HG02970 (cell line): ENCODE data around the gene TEK.
"Not testable (repeated sequence)": the region's sequence is repeated elsewhere in the genome, so short reads cannot be mapped to it uniquely, and the experiment has no call there.

Experiments used
- ATAC-seq: cut with Tn5 transposase; IDR thresholded peaks from one replicate; pipeline ENCODE4 v1.9.1; 2021; ENCODE audit warnings: mild to moderate bottlenecking, moderate library complexity, moderate number of reproducible peaks; ENCODE audit not compliant: unreplicated experiment, low FRiP score

TEK gene

DNA sequence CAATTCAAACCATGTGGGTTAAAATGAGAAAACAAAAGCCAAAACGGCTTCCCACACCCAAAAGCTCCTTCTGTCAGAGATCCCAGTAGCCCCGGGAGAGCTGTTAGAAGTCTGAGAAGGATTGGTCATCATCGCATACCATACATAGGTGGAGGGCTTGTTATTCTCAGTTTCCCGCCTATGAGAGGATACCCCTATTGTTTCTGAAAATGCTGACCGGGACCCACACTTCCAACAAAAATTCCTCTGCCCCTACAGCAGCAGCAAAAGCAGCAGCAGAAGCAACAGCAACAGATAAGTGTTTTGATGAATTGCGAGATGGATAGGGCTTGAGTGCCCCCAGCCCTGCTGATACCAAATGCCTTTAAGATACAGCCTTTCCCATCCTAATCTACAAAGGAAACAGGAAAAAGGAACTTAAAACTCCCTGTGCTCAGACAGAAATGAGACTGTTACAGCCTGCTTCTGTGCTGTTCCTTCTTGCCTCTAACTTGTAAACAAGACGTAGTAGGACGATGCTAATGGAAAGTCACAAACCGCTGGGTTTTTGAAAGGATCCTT is at the start of gene TEK:
Gene TEK, plus strand, starts transcription at position 245 of the 561 bp plus-strand sequence. CDS start 366 bp downstream, outside the sequence.
- ATAC-seq = no peak

DNA sequence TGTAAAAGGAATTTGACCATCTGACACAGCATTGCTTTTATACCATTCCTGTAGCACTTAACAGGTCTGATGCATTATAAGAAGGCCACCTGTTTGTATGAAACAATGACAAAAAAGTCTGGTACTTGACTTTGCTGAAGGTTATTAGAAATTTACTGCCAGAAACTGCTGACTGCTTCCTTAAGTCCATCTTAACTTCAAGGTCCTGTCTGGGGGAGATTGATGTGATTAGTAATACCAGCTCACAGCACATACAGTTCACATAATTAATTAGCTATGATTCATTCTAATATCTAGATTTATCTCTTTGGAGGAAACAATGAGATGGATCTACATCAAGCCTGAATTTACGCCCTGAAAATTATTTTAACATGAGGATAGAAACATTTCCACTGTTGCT is 49.6 kb upstream of the TEK start:
- ATAC-seq = no peak

DNA sequence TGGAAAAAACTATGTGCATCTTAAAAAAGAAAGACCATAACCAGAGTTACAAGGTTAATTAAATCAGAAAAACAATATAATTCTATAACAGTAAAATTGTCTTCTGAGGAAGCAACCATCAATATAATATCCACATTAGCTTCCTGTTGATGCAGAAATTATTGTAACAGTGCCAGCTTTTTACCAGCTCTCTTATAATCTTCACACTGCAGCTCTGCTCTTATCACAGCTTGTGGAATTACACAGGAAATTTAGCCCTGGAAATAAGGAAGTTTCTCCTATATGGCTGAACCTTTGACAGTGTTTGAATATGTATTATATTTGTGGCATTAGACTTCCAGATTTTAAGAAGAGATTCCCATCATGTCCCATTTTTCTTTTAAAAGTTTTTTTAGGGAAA is 49.1 kb upstream of the TEK start:
- ATAC-seq = no peak

DNA sequence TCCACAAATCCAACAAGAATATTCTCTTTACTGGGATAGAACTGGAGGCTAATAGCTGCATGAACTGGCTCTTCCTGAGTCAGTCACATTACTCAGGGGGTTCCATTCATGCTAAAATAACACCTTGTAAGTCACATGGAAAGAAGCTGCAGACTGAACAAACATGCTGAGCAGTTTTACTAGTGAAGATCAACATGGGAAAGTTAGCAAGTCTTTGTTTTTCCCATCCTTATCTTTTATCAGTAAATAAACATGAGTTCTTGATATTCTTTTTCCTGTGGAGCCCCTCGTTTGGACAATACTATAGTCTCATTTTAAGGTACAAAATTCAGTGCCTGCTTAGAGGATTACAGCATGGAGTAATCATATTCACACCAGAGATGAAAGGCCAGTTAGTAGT is 43.7 kb upstream of the TEK start:
- no peak for ATAC-seq

DNA sequence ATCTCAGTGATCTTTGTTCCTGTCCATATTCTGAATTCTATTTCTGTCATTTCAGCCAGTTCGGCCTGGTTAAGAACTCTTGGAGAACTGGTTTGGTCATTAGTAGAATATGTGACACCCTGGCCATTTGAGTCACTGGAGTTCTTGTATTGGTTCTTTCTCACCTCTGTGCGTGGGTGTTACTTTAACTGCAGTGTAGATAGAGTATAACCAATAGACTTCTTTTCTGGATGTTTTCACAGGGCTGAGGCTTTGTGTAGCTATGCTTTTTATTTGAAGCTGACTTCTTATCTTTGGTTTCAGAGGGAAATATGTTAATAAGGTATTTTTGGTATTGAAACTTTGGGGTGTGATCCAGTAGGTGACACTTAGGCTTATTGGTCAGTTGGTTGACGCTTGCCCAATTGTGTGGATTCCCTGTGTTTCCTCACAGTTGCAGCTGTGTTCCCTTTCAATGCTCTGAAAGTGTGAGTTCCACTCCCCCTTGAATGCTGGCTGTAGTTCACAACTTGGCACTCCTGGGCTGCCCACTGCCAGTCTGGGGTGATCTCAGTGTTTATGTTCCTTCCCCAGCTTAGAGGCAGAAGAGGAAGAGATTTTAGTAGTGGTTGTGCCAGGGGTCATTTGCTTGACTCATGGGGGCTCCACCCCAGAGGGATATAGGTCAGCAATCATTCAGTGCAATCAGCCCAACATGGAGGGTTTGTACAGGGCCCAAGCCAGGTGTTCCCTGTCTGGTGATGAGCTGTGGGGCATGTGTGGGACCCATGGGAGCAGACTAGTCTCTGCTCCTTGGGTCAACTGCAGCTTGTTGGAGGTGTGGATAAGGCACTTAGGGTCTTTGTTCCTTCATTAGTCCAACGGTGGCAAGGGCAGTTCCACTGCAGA is 34.9 kb upstream of the TEK start:
- no peak for ATAC-seq

DNA sequence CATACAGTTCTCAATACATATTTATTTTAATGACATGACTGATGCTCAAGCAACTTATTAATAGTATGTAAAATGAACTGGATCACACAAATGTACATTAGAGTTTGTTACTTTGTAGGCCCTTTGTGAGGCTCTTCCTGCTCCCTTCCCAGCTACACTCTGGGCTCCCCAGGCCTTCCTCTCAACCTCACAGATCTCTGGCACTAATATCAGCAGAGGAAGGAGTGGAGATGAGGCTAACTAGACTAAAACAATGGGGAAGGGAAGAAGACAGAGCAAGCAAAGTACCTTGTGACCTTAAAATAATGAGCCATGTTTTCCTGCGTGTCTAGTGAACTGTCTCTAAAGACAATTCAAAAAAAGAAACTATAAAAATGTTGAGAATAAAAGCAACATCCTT is 30.3 kb upstream of the TEK start:
- no peak for ATAC-seq

DNA sequence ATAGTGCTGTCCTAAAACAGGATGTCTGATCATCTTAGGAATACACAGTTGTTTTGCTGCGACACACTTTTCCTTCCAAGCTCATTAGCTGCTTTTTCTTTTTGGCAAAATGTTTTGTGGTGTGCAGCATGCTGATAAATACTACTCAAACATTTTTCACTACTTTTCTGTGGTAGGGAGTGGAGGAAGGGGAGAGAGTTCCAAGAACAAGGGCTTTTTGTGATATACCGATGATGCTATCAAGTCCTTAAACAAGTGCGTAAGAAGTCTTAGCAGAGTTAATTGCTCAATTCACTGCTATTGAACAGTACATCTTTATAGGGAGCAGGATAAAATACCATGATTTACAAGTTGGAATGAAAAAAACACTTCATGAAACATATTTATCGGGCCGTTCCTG is 23.6 kb upstream of the TEK start:
- ATAC-seq = no peak

DNA sequence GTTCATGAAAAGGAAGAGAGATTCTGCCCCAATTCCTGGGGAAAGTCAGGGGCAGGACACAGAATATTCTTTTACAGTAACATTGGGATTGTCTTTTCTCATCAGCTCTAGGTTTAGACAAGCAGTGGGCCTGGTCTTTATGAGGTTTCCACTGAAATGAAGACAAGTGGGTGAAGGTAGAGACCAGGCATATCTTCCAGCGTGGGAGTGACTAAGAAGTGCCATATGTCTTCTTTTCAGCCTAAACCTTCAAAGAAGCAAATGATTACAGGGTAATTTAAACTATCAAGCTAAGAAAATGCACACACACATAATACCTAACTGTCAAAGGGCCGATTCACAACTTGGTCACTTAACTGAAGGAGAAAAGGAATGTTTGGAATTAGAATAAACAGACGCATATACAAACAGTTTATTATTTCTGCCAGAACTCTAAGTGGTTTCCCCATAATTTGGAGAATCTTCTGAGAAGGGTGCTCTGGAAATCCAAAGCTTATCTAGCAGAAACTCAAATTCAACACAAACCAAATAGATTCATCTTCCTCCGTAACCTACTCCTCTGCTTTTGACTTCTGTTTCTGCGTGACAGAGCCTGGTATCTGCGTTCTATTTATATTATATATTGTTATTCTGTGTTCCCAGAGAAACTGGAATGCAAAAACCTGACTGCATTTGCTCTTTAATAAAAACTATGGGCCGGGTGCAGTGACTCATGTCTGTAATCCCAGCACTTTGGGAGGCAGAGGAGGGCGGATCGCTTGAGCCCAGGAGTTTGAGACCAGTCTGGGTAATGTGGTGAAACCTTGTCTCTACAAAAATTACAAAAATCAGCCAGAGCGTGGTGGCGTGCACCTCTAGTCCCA is 22.0 kb upstream of the TEK start:
- ATAC-seq = no peak

DNA sequence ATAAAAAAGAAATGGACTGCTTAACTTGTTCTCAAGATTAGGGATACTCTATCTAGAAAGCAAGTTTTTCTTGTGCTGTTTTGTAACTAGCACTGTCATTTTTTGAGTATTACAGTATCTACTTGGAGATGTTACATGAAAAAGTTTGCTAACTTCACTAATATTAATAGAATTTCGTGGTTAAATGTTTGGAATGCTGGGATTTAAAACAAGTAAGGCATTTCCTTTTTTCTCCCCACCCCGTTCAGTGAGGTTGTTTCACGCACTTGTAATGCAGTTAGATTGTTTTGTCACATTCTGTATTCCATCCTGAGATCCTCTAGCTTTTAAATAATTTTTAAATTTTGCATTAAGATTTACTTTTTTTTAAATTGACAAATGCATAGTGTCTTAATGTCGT is 20.0 kb upstream of the TEK start:
- no peak for ATAC-seq

DNA sequence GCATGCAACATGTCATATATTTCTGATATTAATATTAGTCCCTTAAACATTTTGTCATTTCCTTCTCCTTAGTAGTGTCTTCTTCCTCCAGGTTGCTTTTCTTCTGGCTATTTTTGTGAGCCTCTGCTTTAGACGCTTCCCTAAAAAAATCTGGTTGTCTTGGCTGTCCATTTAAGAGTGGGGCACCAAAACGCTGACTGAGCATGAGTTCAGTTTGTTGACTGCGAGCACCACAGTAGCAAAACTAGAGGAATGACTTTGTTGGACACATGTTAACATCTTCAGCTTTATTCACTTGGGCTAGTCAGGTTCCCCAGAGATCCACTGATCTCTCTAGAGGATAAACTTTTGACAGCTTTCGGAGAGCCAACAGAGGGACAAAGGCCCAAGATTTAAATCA is 19.3 kb upstream of the TEK start:
- ATAC-seq = no peak

DNA sequence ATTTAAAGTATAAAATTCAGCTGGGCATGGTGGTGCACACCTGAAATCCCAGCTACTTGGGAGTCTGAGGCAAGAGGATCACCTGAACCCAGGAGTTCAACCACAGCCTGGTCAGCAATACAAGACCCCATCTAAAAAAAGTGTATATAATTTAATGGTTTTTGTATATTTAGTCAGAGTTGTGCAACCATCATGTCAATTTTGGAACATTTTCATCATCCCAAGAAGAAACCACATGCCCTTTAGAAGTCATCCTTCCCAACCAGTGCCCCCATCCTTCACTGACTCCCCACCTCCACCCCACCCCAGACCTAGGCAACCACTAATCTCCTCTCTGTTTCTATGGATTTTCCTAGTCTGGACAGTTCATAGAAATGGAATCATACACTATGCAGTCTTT is 18.8 kb upstream of the TEK start:
- no peak for ATAC-seq

DNA sequence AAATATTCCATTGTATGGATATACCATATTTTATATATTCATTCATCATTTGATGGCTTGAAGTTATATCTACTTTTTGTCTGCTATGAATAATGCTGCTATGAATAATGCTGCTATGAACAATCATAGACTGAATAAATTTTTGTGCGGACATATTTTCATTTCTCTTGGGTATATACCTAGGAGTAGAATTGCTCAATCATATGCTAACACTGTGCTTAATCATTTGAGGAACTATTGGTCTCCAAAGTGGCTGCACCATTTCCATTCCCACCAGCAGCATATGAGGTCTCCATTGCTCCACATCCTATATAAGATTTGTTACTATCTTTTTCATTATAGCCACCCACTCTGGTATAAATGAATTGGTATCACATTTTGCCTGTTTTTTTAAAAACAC is 18.3 kb upstream of the TEK start:
- ATAC-seq = no peak

DNA sequence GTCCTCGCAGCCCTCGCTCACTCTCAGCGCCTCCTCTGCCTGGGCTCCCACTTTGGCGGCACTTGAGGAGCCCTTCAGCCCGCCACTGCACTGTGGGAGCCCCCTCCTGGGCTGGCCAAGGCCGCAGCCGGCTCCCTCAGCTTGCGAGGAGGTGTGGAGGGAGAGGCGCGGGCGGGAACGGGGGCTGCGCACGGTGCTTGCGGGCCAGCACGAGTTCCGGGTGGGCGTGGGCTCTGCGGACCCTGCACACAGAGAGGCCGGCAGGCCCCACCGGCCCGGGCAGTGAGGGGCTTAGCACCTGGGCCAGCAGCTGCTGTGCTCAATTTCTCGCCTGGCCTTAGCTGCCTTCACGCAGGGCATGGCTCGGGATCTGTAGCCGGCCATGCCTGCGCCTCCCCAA is 16.5 kb upstream of the TEK start:
- not testable (repeated sequence) for ATAC-seq

DNA sequence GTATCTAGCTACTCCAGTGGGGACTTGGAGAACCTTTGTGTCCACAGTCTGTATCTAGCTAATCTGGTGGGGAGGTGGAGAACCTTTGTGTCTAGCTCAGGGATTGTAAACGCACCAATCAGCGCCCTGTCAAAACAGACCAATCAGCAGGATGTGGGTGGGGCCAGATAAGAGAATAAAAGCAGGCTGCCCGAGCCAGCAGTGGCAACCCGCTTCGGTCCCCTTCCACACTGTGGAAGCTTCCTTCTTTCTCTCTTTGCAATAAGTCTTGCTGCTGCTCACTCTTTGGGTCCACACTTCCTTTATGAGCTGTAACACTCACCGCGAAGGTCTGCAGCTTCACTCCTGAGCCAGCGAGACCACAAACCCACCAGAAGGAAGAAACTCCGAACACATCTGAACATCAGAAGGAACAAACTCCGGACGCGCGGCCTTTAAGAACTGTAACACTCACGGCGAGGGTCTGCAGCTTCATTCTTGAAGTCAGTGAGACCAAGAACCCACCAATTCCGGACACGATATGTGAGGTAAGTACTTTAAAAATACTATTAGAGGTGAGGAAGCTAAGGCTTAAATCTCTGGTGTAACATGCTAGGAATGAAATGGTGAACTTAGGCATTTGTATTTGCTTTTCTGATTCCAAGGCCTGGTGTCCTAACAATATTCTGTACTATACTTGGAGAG is 15.5 kb upstream of the TEK start:
- not testable (repeated sequence) for ATAC-seq

DNA sequence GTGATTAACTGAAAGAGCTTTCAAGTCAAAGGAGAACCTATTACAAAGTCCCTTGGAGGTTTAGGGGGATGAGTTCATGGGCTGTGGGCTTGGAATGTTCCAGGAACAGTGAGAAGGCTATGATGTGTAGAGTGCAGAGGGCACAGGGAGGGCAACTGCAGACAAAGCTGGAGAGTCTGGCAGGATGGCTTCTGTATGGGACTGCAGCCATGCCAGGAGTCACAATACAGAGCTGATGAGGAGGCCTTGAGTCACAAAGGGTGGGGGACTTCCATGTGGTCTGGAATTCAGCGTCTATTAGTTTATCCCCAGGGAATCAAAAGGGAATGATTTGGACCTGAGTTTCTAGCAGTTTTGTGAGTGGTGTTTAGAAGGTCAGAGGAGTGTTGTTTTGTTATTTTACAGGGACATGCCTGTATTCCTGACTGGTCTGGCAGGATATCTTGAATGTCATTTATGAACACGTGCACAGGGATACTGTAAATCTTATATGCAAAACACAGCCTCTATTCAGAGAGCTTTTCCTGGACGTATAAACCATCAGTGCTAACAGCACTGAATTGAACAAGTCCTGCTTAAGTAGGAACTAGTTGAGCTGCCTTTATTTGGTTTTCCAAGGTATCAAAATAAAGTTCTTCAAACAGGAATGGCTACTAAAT is 14.3 kb upstream of the TEK start:
- no peak for ATAC-seq

DNA sequence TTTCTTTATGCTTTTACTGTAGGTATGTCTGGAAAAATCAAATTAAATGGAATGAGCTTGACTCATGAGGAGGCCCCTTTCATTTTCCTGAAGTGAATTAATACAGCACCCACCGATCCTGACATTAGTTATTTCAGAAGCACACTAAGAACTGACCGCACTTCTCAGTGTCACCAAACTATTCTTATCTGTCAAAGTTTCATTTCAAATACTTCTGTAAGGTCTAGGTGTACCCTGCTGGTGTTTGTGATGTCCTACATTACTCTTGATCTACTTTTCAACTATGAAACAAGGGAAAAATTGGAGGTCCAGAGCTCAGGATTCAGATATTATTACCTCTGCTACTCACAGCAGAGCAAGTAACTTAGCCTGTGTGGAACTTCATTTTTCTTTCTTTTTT is 1.8 kb upstream of the TEK start:
- no peak for ATAC-seq

DNA sequence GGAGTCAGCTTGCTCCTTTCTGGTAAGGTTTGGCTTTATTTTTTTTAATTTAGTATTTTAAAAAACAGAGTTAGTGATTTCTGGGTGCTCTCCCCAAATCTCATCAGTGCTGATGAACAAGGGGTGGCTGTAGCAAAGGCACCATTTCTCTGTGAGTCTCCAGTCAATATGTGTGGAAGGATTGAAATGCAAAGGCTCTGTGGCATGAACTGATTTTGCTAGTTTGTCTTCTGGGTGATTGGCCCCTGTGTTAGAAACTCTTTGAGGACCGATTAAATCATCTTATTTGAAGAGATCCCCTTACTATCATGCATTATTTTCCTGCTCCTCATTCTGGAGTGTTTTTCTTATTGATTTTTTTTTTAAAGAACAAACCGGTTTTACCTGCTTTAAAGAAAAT is 596 bp downstream of the TEK start:
- ATAC-seq = no peak

DNA sequence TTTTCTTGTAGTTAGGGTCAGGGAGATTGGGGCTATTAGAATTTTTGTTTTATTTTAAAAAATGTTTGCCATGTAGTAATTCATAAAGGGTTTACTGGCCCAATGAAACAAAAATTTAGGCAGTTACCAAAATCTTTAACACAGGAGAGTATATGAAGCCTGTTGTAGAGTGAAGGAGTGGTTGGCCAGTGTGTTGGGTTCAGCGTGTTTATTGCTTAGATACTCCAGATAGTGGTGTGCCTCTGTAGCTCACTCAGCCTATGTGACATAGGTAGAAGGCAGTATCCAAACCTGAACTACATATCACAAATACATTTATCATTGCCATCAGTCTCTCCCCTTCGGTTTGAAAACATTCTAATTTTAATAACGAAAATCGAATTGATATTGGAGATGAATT is 1.2 kb downstream of the TEK start:
- no peak for ATAC-seq

DNA sequence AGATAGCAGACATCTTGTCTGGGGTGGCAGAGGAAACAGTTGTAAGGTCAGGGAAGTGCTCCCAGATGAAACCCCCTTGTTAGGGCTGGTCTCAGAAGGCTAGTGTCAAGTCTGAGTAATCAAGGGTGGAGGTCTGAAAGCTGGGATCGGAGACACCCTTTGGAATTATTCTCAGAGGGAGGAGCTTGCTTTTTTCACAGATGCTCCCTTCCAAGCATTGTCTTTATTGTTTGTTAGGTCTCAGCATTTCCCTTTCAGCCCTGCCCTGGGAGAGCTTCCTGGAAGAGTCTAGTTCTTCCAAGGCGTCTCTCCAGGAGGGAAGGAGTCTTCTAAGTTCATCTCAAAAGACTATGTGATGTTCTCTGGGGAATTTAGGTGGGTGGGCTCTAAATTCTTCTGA is 3.2 kb downstream of the TEK start:
- no peak for ATAC-seq

DNA sequence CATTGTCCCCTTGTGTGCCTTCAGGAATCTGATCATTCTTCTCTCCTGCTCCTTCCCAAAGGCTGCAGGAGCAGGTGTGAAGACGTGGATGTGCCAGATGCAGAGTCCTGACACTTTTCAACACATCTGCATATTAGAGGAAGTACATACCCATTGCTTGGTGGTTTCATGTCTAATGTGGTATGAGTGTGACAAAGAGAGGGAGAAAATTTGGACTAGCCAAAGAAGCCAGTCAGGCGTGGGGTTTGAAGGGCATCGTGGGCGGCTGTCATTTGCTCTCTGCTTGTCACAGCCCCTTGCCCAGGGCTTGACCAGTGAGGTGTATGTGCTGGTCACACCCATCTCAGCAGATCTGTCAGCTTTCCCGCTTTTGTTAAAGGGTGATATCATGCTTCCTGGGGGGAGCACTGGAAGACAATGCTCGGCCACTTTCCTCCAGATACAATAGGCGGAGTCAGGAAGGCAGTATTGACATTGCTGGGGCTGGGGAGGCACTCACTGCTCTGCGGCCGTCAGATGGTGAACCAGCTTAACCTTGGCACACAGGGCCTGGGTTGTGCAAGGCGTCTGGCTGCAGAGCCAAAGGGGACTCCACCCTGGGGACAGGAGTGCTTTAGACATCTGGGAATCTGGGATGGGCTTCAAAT is 8.6 kb downstream of the TEK start:
- ATAC-seq = no peak
